ENCODE data around the gene ZNF275.
"Not testable (repeated sequence)": the region's sequence is repeated elsewhere in the genome, so short reads cannot be mapped to it uniquely, and the experiment has no call there.

The ZNF275 gene

GRCh38 chrX:153380691-153381090, 46.7 kb downstream of the ZNF275 start:
- H3K36me3 Mint-ChIP-seq (ENCODE audit: low read depth), result no peaks in the 10 kb centered on the region
- H3K9me3 Mint-ChIP-seq, result no peaks in the 10 kb centered on the region
- no peaks in the 10 kb centered on the region for H3K27me3 Mint-ChIP-seq
- intact Hi-C loops (cut with micrococcal nuclease), result no loop called here
- H3K4me1 Mint-ChIP-seq (ENCODE audit: low read depth), result no peaks in the 10 kb centered on the region
- no peak overlapping the region for H3K4me3 Mint-ChIP-seq
- H3K27ac Mint-ChIP-seq, result peak overlapping the region; percentile 18

- Mint-ChIP-seq H3K4me1 (ENCODE audit: low read depth) (peaks cover 8% of the 10 kb centered on the region), H3K27ac (peak overlapping the region; percentile 18), H3K4me3 (no peak overlapping the region), H3K36me3 (ENCODE audit: low read depth) (no peaks in the 10 kb centered on the region), H3K9me3 (no peaks in the 10 kb centered on the region), H3K27me3 (no peaks in the 10 kb centered on the region)
- intact Hi-C loops (cut with micrococcal nuclease), result no loop called here
These were observed 48.0 kb downstream of the ZNF275 start for GRCh38 chrX:153381684-153382532.

DNA sequence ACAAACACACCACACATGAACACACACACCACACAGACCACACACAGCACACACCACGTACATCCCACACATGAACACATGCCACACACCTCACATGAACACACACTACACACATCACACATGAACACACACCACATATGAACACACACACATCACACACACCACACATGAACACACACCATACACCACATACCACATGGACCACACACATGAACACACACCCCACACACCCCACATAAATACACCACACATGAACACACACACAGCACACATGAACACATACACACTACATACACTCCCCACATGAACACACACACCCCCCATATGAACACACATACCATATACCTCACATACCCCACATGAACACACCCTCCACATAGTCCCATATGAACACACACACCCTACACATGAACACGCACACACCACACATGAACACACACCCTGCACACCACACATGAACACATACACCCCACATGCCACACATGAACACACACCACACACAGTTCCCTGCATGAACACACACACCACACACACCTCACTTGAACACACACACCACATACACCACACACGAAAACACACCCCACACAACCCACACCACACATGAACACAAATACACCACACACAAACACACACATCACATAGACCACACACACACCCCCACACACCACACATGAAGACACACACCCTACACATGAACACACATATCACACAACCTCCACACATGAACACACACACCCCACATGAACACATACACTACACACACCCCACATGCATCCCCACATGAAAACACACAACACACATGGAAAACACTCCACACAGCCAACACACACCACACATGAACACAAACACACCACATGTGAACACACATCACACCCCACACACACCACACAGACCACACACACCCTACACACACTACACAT, 48.9 kb downstream of the ZNF275 start:
- Mint-ChIP-seq H3K27ac (no peak overlapping the region), H3K36me3 (ENCODE audit: low read depth) (no peaks in the 10 kb centered on the region), H3K4me3 (no peak overlapping the region), H3K4me1 (ENCODE audit: low read depth) (peaks cover 8% of the 10 kb centered on the region), H3K9me3 (no peaks in the 10 kb centered on the region), H3K27me3 (peaks cover 1% of the 10 kb centered on the region)
- intact Hi-C loops (cut with micrococcal nuclease), result no loop called here

GRCh38 chrX:153384390-153384789, 50.4 kb downstream of the ZNF275 start:
- Mint-ChIP-seq H3K4me3 (no peak overlapping the region), H3K9me3 (no peaks in the 10 kb centered on the region), H3K27me3 (peaks cover 1% of the 10 kb centered on the region), H3K36me3 (ENCODE audit: low read depth) (no peaks in the 10 kb centered on the region), H3K27ac (no peak overlapping the region), H3K4me1 (ENCODE audit: low read depth) (peaks cover 8% of the 10 kb centered on the region)
- intact Hi-C loops (cut with micrococcal nuclease), result no loop called here

DNA sequence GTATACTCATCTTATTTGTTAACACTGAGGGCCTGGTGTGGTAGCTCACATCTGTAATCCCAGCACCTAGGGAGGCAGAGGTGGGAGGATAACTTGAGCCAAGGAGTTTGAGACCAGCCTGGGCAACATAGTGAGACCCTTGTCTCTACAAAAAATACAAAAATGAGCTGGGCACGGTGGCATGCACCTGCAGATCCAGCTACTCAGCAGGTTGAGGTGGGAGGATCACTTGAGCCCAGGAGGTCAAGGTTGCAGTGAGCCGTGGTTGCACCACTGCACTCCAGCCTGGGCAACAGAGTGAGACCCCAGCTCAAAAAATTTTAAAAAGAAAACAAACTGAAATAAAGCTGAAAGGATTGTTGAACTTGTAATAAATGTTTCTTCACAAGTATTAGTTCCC, 51.0 kb downstream of the ZNF275 start:
- H3K27me3 Mint-ChIP-seq; H3K27ac Mint-ChIP-seq; H3K36me3 Mint-ChIP-seq (ENCODE audit: low read depth); intact Hi-C loops (cut with micrococcal nuclease); H3K4me3 Mint-ChIP-seq; H3K4me1 Mint-ChIP-seq (ENCODE audit: low read depth); H3K9me3 Mint-ChIP-seq: not testable (repeated sequence)

DNA sequence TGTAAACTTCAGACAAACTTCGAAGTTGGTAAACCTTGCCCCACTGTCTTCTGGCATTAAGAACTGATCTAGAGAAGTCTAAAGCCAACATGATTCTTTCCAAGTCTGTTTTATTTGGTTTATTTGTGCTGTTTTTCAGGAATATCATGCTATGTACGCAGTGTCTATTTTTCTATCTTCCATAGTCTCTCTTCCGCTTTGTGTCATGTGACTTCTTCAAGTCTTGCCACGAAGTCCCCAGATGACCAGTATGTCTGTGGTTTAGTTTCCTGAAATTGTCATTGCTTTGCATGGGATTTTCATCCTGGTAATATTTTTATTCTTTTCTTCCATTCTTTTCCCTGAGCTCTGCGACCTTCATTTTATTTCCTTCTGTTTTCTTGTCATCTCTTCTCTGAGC, 52.1 kb downstream of the ZNF275 start:
- intact Hi-C loops (cut with micrococcal nuclease), result no loop called here
- Mint-ChIP-seq H3K9me3 (no peaks in the 10 kb centered on the region), H3K27me3 (peaks cover 1% of the 10 kb centered on the region), H3K36me3 (ENCODE audit: low read depth) (no peaks in the 10 kb centered on the region), H3K4me3 (no peak overlapping the region), H3K27ac (peak overlapping the region; percentile 33), H3K4me1 (ENCODE audit: low read depth) (peaks cover 8% of the 10 kb centered on the region)

- H3K27ac Mint-ChIP-seq, result no peak overlapping the region
- H3K4me3 Mint-ChIP-seq, result no peak overlapping the region
- peaks cover 1% of the 10 kb centered on the region for H3K27me3 Mint-ChIP-seq
- intact Hi-C loops (cut with micrococcal nuclease), result no loop called here
- H3K4me1 Mint-ChIP-seq (ENCODE audit: low read depth), result peaks cover 8% of the 10 kb centered on the region
- H3K9me3 Mint-ChIP-seq, result no peaks in the 10 kb centered on the region
- H3K36me3 Mint-ChIP-seq (ENCODE audit: low read depth), result no peaks in the 10 kb centered on the region
These were observed 53.4 kb downstream of the ZNF275 start for GRCh38 chrX:153387345-153387744.

GRCh38 chrX:153387987-153388721, 54.2 kb downstream of the ZNF275 start:
- Mint-ChIP-seq H3K4me3 (no peak overlapping the region), H3K27me3 (peaks cover 1% of the 10 kb centered on the region), H3K4me1 (ENCODE audit: low read depth) (peaks cover 8% of the 10 kb centered on the region), H3K36me3 (ENCODE audit: low read depth) (no peaks in the 10 kb centered on the region), H3K27ac (no peak overlapping the region), H3K9me3 (no peaks in the 10 kb centered on the region)
- intact Hi-C loops (cut with micrococcal nuclease), result no loop called here

- Mint-ChIP-seq H3K4me3 (no peak overlapping the region), H3K4me1 (ENCODE audit: low read depth) (peaks cover 8% of the 10 kb centered on the region), H3K27ac (no peak overlapping the region), H3K36me3 (ENCODE audit: low read depth) (no peaks in the 10 kb centered on the region), H3K9me3 (no peaks in the 10 kb centered on the region), H3K27me3 (peaks cover 3% of the 10 kb centered on the region)
- intact Hi-C loops (cut with micrococcal nuclease), result no loop called here
These were observed 54.9 kb downstream of the ZNF275 start for GRCh38 chrX:153388722-153389459.

DNA sequence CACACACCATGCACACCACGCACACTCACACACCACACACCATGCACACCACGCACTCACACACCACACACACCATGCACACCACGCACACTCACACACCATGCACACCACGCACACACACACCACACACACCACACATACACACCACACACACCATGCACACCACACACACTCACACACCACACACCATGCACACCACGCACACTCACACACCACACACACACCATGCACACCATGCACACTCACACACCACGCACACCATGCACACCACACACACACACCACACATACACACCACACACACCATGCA, 55.5 kb downstream of the ZNF275 start:
- H3K36me3 Mint-ChIP-seq (ENCODE audit: low read depth); H3K4me1 Mint-ChIP-seq (ENCODE audit: low read depth); intact Hi-C loops (cut with micrococcal nuclease); H3K4me3 Mint-ChIP-seq; H3K27me3 Mint-ChIP-seq; H3K27ac Mint-ChIP-seq; H3K9me3 Mint-ChIP-seq: not testable (repeated sequence)

DNA sequence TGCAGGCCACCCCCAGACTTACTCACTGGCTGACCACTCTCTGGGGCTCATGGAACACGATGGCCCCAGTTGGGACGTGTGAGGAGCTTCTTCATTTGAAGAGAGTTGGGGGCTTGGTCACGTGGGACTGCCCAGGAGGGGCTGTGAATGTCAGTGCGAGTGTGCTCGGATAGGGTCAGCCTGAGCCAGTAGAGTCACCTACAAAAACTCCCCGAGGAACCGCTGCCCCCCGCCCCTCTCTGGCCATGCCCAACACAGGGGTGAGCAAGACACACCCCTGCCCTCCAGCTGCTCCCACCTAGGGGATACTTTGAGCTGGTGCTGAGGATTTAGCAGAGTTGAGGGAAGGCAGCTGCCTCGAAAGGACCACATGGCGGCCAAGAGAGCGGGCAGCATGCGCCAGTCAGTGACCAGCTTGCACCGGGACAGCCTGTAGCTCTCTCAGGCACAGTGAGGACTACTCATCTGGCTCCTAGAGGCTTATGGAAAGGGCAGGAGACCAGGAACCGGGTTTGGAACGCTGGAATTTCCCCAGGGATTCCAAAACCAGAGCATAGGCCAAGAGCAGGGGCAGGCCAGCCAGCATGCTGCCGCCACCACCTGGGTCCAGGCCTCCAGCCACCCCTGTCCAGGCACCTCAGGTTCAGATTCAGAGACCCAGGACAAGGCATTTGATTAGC, 58.8 kb downstream of the ZNF275 start:
- H3K36me3 Mint-ChIP-seq (ENCODE audit: low read depth), result no peaks in the 10 kb centered on the region
- H3K9me3 Mint-ChIP-seq, result no peaks in the 10 kb centered on the region
- peaks cover 4% of the 10 kb centered on the region for H3K27me3 Mint-ChIP-seq
- H3K27ac Mint-ChIP-seq, result no peak overlapping the region
- no peaks in the 10 kb centered on the region for H3K4me1 Mint-ChIP-seq (ENCODE audit: low read depth)
- no peak overlapping the region for H3K4me3 Mint-ChIP-seq
- intact Hi-C loops (cut with micrococcal nuclease), result no loop called here

- Mint-ChIP-seq H3K36me3 (ENCODE audit: low read depth) (no peaks in the 10 kb centered on the region), H3K4me3 (no peak overlapping the region), H3K27me3 (peaks cover 4% of the 10 kb centered on the region), H3K4me1 (ENCODE audit: low read depth) (no peaks in the 10 kb centered on the region), H3K9me3 (no peaks in the 10 kb centered on the region), H3K27ac (no peak overlapping the region)
- intact Hi-C loops (cut with micrococcal nuclease), result no loop called here
These were observed 60.7 kb downstream of the ZNF275 start for GRCh38 chrX:153394612-153395011.

DNA sequence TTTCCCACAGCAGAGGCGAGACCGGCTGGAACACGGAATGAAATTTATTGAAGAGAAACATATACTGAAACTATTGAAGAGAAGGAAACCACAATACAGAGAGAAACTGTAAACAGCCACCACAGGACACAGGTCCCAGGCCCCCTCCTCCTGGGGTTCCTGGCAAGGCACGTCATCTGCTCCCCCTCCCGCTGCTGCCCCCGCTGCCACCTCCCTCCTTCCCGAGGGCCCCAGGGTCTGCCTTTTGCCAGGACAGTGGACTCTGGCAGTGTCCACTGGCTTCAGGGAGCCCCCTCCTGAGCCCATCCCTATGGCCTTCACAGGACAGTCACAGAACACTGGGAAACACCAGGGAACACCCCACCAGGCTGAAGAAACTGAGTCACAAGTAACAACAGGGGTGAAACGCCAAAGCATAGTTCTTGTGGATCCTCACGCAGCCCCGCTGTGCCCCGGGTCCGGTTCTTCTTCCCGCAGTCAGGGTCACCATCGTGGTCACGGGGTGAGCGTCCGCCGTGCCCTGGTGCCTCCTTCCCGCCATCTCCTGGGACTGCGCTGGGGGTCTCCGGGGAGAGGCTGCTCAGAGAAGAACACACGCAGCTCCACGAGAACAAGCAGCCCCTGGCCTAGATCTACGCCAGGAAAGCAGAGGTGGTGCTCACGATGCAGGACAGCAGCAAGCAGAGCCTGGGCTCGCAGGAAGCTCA, 61.8 kb downstream of the ZNF275 start:
- H3K36me3 Mint-ChIP-seq (ENCODE audit: low read depth), result no peaks in the 10 kb centered on the region
- H3K27me3 Mint-ChIP-seq, result peaks cover 4% of the 10 kb centered on the region
- no peak overlapping the region for H3K27ac Mint-ChIP-seq
- H3K4me3 Mint-ChIP-seq, result no peak overlapping the region
- H3K9me3 Mint-ChIP-seq, result no peaks in the 10 kb centered on the region
- intact Hi-C loops (cut with micrococcal nuclease), result no loop called here
- no peaks in the 10 kb centered on the region for H3K4me1 Mint-ChIP-seq (ENCODE audit: low read depth)

Measured in dendritic cell treated with granulocyte-macrophage colony-stimulating factor and Interleukin-4, amounts not matched to agents 40 ng/mL and 50 ng/mL, for 4 days (primary cell).